ENCODE data around the gene SNRK.
A peak's percentile ranks its signal among the peaks of the same experiment; 100 is the strongest.

Gene SNRK

GRCh38 chr3:43286115-43286840 is at the start of gene SNRK:
SNRK (plus strand) TSS chr3:43286540; CDS start chr3:43303204, 16,664 bp downstream.
- Histone ChIP-seq H3K27ac (peak within 1 kb of the TSS; percentile 77 to 97 (median 89)), H3K4me3 (peak within 1 kb of the TSS; percentile 44 to 70 (median 59))

GRCh38 chr3:43238801-43239200 is 47.5 kb upstream of the SNRK start:
- H3K27ac ChIP-seq, result peak overlapping the region in 1 of 21 experiments; percentile 12
- no peak overlapping the region for H3K4me3 ChIP-seq

- Histone ChIP-seq H3K27ac (no peak overlapping the region), H3K4me3 (no peak overlapping the region)
These were observed 46.6 kb upstream of the SNRK start for GRCh38 chr3:43239755-43240154.

- Histone ChIP-seq H3K27ac (peak overlapping the region in 8 of 21 experiments; percentile 7 to 83 (median 46)), H3K4me3 (no peak overlapping the region)
These were observed 42.5 kb upstream of the SNRK start for GRCh38 chr3:43243590-43244587.

GRCh38 chr3:43244694-43245093 is 41.6 kb upstream of the SNRK start:
- no peak overlapping the region for H3K4me3 ChIP-seq
- H3K27ac ChIP-seq, result peak overlapping the region in 5 of 21 experiments; percentile 27 to 83 (median 52)

- peak overlapping the region in 7 of 21 experiments; percentile 48 to 83 (median 60) for H3K27ac ChIP-seq
- H3K4me3 ChIP-seq, result no peak overlapping the region
These were observed 39.4 kb upstream of the SNRK start for GRCh38 chr3:43246976-43247375.

- H3K4me3 ChIP-seq, result no peak overlapping the region
- H3K27ac ChIP-seq, result peak overlapping the region in 8 of 21 experiments; percentile 2 to 83 (median 30)
These were observed 38.7 kb upstream of the SNRK start for GRCh38 chr3:43247561-43248184.

GRCh38 chr3:43248185-43248583 is 38.2 kb upstream of the SNRK start:
- H3K27ac ChIP-seq, result peak overlapping the region in 8 of 21 experiments; percentile 2 to 83 (median 36)

GRCh38 chr3:43248973-43249372 is 37.4 kb upstream of the SNRK start:
- Histone ChIP-seq H3K27ac (peak overlapping the region in 4 of 21 experiments; percentile 31 to 83 (median 68)), H3K4me3 (no peak overlapping the region)

More at GRCh38 chr3:43248185-43248583, 38.2 kb upstream of the SNRK start:
- H3K4me3 ChIP-seq, result no peak overlapping the region

- Histone ChIP-seq H3K27ac (no peak overlapping the region), H3K4me3 (no peak overlapping the region)
These were observed 36.9 kb upstream of the SNRK start for GRCh38 chr3:43249405-43249804.

GRCh38 chr3:43253294-43253693 is 33.0 kb upstream of the SNRK start:
- Histone ChIP-seq H3K27ac (no peak overlapping the region), H3K4me3 (no peak overlapping the region)

GRCh38 chr3:43254125-43254524 is 32.2 kb upstream of the SNRK start:
- H3K27ac ChIP-seq, result no peak overlapping the region
- no peak overlapping the region for H3K4me3 ChIP-seq

GRCh38 chr3:43255662-43256061 is 30.7 kb upstream of the SNRK start:
- no peak overlapping the region for H3K27ac ChIP-seq
- H3K4me3 ChIP-seq, result no peak overlapping the region

- Histone ChIP-seq H3K4me3 (no peak overlapping the region), H3K27ac (peak overlapping the region in 1 of 21 experiments; percentile 47)
These were observed 29.5 kb upstream of the SNRK start for GRCh38 chr3:43256714-43257461.

- no peak overlapping the region for H3K4me3 ChIP-seq
- H3K27ac ChIP-seq, result no peak overlapping the region
These were observed 28.5 kb upstream of the SNRK start for GRCh38 chr3:43257850-43258249.

- peak overlapping the region in 9 of 21 experiments; percentile 1 to 75 (median 29) for H3K27ac ChIP-seq
These were observed 26.7 kb upstream of the SNRK start for GRCh38 chr3:43259626-43260025.

GRCh38 chr3:43260412-43260811 is 25.9 kb upstream of the SNRK start:
- H3K4me3 ChIP-seq, result no peak overlapping the region

More at GRCh38 chr3:43259626-43260025, 26.7 kb upstream of the SNRK start:
- H3K4me3 ChIP-seq, result no peak overlapping the region

GRCh38 chr3:43262194-43262593 is 24.1 kb upstream of the SNRK start:
- no peak overlapping the region for H3K4me3 ChIP-seq
- H3K27ac ChIP-seq, result no peak overlapping the region

More at GRCh38 chr3:43260412-43260811, 25.9 kb upstream of the SNRK start:
- H3K27ac ChIP-seq, result peak overlapping the region in 1 of 21 experiments; percentile 19

GRCh38 chr3:43266451-43266850 is 19.9 kb upstream of the SNRK start:
- Histone ChIP-seq H3K4me3 (no peak overlapping the region), H3K27ac (no peak overlapping the region)
